LNCaP clone FGC (cell line): ENCODE measurements around the gene MBOAT7.
"Not testable (repeated sequence)": the region's sequence is repeated elsewhere in the genome, so short reads cannot be mapped to it uniquely, and the experiment has no call there.

Experiments
- DNase-seq: peaks from one replicate; pipeline ENCODE4 v3.0.0-alpha.2; 2011; ENCODE audit warnings: low read depth
- H3K4me3 ChIP-seq: 2 replicates; pipeline ENCODE4 v1.5.1; 2011; ENCODE audit warnings: mild to moderate bottlenecking, low read depth, low read length, control low read depth
- CTCF ChIP-seq: IDR thresholded peaks from 2 replicates; pipeline ENCODE4 v1.5.1; 2012; ENCODE audit warnings: mild to moderate bottlenecking; ENCODE audit not compliant: control insufficient read depth, insufficient read depth; ENCODE audit errors: extremely low read depth

MBOAT7 gene

GRCh38 chr19:54186934-54187381 is 2.4 kb downstream of the MBOAT7 start:
- no peak overlapping the region for H3K4me3 ChIP-seq
- DNase-seq = no peak
- no peak for TF ChIP-seq CTCF

- no peak overlapping the region for H3K4me3 ChIP-seq
- no peak for DNase-seq
- no peak for TF ChIP-seq CTCF
These were observed 3.0 kb downstream of the MBOAT7 start for GRCh38 chr19:54186351-54186750.

GRCh38 chr19:54183431-54183830 is 5.9 kb downstream of the MBOAT7 start:
- no peak for DNase-seq
- no peak overlapping the region for H3K4me3 ChIP-seq
- no peak for TF ChIP-seq CTCF

- DNase-seq = not testable (repeated sequence)
These were observed 7.5 kb downstream of the MBOAT7 start for GRCh38 chr19:54181894-54182293.

GRCh38 chr19:54180691-54181091 is 8.7 kb downstream of the MBOAT7 start:
- no peak for TF ChIP-seq CTCF
- DNase-seq = no peak
- H3K4me3 ChIP-seq = no peak overlapping the region

More at GRCh38 chr19:54181894-54182293, 7.5 kb downstream of the MBOAT7 start:
- H3K4me3 ChIP-seq = not testable (repeated sequence)

- DNase-seq = no peak
- no peak for TF ChIP-seq CTCF
- no peak overlapping the region for H3K4me3 ChIP-seq
These were observed 9.4 kb downstream of the MBOAT7 start for GRCh38 chr19:54179921-54180461.

GRCh38 chr19:54179262-54179852 is 10.0 kb downstream of the MBOAT7 start:
- no peak overlapping the region for H3K4me3 ChIP-seq
- DNase-seq = no peak
- TF ChIP-seq CTCF = no peak
